GM21526 (cell line): Measurements from ENCODE around the gene ABHD14A.

ENCODE experiments used
- ATAC-seq: cut with Tn5 transposase; IDR thresholded peaks from one replicate; pipeline ENCODE4 v1.9.1; 2021; ENCODE audit warnings: moderate library complexity; ENCODE audit not compliant: unreplicated experiment, low FRiP score

Gene ABHD14A

DNA sequence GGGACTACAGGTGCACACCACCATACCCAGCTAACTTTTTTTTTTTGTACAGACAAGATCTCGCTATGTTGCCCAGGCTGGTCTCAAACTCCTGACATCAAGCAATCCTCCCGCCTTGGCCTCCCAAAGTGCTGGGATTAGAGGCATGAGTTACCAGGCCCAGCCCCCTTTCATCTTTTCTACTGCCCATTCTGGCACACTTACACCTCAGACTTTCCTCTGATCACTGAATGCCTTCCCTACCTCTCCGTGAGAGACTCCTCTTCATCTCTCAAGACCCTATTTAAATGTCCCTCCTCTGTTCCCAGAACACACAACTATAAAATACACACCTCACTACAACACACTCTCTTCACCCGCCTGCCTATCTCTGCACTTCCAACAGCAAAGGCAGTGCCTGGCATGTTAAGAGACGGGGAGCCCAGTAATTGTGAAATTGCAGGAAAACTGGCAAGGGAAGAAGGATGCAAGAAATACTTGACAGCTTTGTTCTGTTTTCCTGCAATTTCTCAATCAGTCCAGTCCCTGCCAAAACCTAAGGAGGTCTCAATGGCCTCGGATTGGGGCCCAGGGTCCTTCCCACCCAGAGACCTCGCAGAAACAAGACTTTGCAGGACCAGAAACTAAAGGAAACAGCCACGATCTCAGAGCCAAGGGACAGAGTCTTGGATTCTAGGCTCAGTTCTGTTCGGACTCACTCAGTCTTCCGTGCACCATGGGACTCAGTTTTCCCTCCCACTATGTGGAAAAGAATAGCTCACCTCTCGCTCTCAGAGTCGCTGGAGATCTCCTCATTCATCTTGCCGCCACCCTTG, 34.0 kb upstream of the ABHD14A start:
- ATAC-seq, result no peak

DNA sequence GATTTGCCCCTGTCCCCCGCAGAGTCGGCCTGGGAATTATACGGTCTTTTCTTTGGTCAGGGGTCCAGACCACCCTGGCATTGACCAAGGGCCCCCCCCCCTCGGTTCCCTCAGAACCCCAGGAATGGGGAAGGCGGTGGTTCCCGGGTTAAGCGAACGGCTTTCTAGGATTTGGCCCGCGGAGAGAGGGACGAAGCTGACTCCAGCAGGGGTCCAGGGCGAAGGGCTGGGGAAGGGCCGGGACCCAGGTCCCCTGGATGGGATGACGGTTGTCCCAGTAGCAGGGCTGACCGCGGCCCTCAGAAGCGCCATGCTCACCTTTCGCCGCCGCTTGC, 33.4 kb upstream of the ABHD14A start:
- ATAC-seq, result peak; percentile 5

DNA sequence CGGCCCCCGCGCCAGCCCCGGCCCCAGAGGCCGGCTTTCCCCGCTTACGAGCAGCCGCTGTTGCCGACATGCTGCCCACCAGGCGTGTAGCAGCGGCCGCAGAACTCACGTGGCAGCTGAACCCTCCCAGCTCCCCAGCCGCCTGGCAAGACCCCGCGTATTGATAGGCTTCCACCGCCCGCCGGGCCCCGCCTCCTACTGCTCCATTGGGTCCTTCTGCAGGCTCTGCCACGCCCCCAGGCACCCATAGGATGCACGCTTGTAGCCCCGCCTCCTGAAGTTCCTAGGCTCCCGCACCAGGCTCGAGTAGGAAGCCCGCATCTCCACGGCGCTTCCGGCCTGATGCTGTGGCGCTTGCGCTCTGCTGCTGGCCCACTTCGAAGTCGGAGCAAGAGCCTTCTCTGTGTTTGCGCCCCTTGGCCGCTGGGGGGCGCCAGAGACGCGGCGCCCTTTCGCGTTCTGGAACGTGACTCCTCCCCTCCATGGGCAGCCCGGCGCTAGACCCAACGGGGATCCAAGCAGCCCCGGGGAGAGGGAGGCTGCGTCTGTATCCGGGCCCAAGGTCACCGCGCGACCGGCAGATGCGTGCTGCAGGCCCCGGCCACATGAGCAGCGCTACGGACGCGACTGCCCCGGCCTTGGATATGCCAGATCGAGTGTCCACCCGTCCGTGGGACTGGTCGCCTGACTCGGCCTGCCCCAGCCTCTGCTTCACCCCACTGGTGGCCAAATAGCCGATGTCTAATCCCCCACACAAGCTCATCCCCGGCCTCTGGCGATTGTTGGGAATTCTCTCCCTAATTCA, 32.9 kb upstream of the ABHD14A start, which contains the start of the genes PARP3 and RRP9:
TSS of gene PARP3 (plus strand) at position 566 of the 805 bp plus-strand sequence. CDS start 993 bp downstream, outside the sequence.
TSS of gene RRP9 (minus strand) at position 107 of the 805 bp plus-strand sequence. CDS start at position 70, 37 bp downstream.
- ATAC-seq, result peak; percentile 79

DNA sequence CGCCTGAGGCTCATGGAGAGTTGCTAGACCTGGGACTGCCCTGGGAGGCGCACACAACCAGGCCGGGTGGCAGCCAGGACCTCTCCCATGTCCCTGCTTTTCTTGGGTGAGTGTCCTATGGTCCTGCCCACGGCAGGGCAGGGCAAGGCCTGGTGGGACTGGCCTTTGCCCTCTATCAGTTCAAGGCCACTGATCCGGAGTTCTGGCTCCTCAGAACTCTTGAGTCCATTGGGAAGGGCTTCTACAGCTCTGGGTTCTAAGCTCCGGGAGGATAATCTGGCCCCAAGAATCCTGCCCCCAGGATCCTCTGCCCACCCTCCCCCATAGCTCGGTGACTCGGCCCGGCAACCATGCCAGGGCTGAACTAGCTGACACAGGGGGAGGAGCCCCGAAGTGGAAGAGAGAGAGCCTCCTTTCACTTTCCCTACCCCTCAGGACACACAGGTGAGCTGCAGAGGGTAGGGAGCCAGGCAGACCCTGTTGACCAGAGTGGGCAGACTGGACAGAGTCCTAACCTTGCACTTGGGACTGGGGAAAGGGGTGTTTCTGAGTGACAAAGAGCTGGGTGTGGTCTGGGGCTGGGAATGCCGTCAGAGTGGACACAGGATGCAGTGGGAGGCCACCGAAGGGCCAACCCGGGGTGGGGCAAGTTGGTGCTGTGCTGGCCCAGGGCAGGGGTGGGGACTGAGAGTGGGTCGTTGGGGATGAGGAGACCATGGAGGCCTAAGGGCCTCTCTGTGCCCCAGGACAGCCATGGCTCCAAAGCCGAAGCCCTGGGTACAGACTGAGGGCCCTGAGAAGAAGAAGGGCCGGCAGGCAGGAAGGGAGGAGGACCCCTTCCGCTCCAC, 32.0 kb upstream of the ABHD14A start:
- peak; percentile 30 for ATAC-seq

DNA sequence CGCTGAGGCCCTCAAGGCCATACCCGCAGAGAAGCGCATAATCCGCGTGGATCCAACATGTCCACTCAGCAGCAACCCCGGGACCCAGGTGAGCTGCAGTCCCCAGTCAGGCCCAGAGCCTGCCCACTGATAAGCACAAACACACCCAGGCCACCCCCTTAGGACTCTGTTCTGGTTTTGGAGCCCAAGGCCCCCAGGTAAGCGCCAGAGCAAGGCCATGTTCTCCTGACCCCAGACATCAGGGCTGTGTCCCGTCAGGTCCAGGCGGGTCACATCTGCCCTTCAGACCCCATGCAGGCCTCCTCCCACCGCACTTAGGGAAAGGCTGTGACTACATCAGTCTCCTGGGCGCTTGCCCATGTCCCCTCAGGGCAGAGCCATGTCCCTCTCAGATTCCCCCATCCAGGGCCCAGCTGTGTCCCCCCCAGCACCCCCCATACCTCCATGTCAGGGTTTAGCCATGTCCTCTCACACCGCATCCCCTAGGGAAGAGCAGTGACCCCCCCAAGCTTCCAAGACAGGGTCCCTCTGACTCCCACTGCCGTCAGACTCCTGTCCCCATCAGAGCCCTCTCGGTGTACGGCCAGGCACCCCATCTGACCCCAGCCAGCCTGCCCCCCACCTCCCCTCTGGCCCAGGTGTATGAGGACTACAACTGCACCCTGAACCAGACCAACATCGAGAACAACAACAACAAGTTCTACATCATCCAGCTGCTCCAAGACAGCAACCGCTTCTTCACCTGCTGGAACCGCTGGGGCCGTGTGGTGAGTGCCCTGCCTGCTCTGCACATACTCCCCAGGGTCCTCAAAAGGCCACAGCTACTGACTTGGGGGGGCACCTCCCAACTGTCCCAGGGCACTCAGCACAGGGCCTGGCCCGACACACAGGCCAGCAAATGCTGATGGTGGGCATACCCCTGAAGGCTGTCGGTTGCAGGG, 31.1 kb upstream of the ABHD14A start:
- no peak for ATAC-seq

DNA sequence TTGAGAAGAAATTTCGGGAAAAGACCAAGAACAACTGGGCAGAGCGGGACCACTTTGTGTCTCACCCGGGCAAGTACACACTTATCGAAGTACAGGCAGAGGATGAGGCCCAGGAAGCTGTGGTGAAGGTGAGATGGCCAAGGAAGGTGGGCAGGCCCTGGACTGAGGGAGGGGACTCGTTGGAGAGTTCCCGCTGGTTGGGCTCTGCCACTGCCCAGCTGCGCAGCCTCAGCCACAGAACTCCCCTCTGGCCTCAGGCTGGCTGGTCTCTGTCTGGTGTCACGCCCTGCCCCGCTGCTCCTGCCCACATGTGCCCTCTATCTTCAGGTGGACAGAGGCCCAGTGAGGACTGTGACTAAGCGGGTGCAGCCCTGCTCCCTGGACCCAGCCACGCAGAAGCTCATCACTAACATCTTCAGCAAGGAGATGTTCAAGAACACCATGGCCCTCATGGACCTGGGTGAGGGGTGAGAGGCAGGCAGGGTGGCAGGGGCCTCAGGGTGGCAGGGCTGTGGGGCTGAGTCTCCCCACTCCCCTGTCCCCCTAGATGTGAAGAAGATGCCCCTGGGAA, 30.3 kb upstream of the ABHD14A start:
- ATAC-seq, result no peak

DNA sequence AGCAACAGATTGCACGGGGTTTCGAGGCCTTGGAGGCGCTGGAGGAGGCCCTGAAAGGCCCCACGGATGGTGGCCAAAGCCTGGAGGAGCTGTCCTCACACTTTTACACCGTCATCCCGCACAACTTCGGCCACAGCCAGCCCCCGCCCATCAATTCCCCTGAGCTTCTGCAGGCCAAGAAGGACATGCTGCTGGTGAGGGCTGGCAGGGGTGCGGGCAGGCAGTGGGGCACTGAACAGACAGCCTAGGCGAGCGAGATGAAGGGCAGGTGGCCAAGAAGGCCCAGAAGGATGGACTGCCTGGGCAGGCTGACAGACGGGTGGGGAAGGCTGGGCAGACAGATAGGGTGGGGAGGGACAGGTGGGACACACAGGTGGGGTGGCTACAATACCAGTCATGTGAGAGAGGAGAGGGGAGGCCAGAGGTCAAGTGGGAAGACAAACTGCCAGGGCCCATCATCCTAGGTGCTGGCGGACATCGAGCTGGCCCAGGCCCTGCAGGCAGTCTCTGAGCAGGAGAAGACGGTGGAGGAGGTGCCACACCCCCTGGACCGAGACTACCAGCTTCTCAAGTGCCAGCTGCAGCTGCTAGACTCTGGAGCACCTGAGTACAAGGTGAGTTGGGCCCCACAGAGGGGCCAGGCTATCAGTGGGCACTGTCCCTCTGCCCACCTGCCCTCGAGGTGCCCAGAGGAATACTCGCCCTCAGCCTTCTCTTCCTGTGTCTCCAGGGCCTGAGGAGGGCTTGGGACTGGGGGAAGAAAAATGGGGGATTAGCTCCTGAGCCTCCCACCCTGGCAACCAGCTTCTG, 29.6 kb upstream of the ABHD14A start:
- ATAC-seq, result no peak

DNA sequence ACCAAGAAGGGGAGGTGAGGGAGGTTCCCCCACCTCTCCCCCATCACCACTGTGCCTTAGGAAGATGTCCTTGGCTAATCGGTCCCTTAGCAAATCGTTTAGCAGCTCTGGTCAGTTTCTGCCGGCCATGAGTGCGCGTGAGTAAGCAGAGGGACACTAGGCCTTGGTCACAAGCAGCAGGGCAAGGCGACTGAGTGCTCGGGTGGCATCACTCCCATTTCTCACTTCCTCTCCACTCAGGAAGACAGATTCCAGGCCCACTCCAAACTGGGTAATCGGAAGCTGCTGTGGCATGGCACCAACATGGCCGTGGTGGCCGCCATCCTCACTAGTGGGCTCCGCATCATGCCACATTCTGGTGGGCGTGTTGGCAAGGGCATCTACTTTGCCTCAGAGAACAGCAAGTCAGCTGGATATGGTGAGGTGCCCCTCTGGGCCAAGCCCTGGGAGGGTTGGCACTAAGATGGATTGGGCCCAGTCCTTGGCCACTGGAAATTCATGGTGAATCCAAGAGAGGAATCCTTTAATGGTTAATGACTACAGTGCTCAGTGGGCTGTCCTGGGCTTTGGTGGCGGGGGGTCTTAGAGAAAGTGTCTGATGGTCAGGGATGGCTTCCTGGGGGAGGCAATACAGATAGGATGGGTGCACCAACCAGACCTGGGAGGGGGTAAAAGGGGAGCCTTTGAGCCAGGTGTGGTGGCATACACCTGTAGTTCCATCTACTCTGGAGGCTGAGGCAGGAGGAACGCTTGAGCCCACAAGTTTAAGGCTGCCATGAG, 28.7 kb upstream of the ABHD14A start:
- no peak for ATAC-seq

DNA sequence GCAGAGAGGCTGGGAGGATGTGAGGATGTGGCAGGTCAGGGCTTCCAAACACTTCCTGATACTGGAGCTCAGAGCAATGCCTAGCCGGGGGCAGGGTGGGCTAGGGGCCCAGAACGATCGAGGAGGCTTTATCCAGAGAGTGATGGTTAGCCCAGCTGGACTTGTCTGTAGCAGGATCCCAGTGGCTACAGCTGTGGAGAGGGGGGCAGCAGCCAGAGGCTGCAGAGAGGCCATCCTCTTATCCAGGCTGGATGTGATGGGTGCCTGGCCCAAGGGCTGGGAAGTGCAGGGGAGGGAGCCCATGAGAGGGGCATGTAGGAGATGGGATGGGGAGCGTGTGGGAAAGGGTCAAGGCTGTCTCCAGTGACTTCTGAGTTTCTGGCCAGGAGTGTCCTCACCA, 28.1 kb upstream of the ABHD14A start:
- ATAC-seq, result no peak

DNA sequence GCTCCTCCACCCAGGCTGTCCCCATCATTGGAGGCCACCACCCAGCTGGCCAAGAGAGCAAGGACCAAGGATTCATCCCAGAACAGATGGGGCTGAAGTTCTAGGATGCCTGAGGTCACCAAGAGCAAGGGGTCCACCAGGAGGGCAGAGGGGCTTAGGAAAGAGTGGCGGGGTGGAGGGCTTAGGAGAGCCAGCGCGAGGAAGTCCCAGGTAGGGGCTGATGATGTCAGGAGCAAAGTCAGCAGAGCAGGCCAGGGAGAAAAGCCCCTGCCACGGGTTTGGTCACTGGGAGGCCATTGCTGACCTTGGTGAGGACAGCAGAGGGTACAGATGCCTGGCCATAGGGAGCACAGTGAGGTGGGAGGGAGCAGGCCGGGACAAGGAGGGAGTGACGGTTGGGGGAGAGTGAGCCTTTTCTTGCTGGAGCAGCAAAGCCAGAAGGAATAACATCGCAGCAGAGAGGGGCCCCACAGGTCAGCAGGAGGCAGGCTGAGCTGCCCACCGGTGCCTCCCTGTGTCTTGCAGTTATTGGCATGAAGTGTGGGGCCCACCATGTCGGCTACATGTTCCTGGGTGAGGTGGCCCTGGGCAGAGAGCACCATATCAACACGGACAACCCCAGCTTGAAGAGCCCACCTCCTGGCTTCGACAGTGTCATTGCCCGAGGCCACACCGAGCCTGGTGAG, 27.5 kb upstream of the ABHD14A start:
- no peak for ATAC-seq

DNA sequence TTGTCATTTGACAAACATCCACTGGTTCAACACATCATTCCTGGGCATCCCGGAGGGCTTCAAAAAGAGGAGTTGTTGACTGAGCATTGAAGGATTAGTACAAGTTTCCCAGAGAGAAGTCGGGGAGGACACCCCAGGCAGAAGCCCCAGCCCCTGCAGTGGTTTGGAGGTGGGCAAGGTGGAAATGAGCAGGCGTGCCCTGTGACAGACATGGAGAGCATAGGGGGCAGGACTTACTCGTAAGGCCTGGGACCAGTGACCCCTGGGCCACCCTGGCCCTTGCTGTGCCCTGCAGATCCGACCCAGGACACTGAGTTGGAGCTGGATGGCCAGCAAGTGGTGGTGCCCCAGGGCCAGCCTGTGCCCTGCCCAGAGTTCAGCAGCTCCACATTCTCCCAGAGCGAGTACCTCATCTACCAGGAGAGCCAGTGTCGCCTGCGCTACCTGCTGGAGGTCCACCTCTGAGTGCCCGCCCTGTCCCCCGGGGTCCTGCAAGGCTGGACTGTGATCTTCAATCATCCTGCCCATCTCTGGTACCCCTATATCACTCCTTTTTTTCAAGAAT, 26.8 kb upstream of the ABHD14A start:
- ATAC-seq, result no peak

DNA sequence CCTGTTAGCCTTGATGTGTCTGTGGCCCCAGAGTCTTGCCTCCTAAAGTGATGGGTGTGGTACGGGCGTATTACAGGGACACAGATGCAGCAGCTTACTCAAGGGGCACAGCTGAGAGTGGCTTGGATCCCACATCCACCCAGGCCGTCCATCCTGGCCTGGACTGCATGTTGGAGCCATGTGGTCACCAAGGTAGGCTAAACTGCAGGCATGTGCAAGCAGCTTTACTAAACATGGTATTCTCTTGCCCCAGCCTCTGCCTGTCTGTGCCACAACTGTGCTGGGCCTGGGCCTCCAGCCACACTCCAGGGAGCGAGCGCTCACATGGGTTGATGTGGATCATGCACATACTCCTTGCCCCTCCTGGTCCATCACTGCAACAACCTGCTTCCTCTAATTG, 25.7 kb upstream of the ABHD14A start:
- ATAC-seq, result no peak

DNA sequence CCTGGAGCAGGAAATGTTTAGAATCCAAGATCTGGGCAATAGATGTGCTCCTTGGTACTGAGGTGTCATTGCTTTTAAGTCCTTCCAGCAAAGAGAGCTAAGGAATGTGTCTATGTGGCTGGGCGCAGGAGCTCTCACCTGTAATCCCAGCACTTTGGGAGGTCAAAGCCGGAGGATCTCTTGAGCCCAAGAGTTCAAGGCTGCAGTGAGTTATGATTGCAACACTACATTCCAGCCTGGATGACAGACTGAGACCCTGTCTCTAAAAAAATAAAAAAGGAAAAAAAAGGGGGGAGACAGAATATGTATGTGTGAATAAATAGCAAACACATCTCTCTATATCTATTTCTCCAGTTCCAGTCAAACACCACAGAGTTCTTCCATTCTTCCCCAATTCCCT, 24.0 kb upstream of the ABHD14A start:
- ATAC-seq, result no peak

DNA sequence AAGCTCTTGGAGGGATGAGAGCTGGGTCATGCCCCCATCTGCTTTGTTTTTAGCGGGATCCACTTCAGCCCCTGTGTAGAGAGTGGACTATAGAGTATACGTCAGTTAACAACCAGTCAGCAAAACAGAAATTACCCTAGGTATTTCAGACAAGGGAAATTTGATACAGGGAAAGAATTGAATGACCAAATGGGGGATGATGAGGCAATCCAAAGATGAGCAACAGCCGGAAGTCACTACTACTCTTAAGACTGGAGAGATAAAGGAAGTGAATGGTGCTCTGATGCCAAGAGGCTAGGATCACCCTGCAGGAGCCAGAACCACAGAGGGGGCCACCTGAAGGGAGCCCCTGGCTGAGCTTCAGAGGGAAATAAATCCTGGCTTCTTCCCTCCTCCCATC, 21.4 kb upstream of the ABHD14A start:
- no peak for ATAC-seq

DNA sequence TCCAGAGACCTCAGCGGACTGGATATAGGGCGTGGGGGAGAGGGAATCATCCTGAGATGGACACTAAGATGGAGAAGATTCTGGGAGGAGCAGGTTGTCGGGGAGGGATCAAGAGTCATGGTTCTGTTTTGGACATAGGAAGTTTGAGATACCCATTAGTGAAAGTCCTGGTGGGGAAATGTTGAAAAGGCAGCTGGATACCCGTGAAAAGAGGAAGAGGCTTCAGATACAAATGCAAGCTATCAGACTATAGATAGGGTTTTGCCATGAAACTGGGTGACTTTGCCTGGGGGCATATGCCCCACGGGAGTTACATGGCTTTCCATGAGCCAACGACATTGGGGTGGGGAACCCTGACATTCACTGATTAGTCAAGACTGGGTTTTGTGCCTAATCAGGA, 20.8 kb upstream of the ABHD14A start:
- no peak for ATAC-seq

DNA sequence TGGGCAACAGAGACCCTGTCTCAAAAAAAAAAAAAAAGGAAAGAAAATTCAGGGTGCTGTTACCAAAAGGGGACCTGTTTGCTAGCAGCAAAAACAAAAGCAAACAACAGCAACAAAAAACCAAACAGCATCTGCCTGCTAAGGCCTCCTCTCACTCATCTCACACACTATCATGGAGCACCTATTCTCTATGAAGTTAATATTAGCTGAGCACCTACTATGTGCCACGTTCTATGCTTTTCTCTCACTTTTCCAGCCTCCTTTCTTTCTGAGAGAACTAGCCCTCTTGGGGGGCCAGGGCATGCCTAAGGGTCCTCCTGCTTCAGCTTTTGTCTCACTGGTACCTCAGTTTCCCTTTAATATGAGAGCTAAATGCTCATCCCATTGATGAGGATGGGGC, 20.2 kb upstream of the ABHD14A start:
- no peak for ATAC-seq
